Lower leg skin (tissue), 3 donors: ENCODE measurements around the gene LYAR.

Source experiments
- CTCF ChIP-seq, 3 donors: fragments of 450-650 bp; IDR thresholded peaks; one replicate each; pipeline ENCODE4 v1.5.1; 2016; ENCODE audit warnings: antibody characterized with exemption in 3 of 3, mild to moderate bottlenecking in 3 of 3, moderate library complexity in 2 of 3
- POLR2A ChIP-seq, 2 donors: fragments of 450-650 bp; IDR thresholded peaks; one replicate each; pipeline ENCODE4 v1.6.1; 2016 to 2017; ENCODE audit warnings: antibody characterized with exemption in 2 of 2, mild to moderate bottlenecking in 1 of 2, moderate library complexity in 1 of 2

GRCh38 chr4:4293279-4293678 lies 3.3 kb upstream of the LYAR start:
- TF ChIP-seq CTCF (IDR thresholded peaks at IDR 0.05) = no peak
- TF ChIP-seq POLR2A (IDR thresholded peaks at IDR 0.05) = no peak
